CD4-positive, alpha-beta T cell treated with Interleukin-6 for 4 hours (primary cell): ENCODE data around the gene AHR.
"Not testable (repeated sequence)": the region's sequence is repeated elsewhere in the genome, so short reads cannot be mapped to it uniquely, and the experiment has no call there.

Experiments
- DNase-seq: peaks from one replicate; pipeline ENCODE4 v3.0.0-alpha.2; 2020; ENCODE audit warnings: mixed read lengths

The AHR gene

DNA sequence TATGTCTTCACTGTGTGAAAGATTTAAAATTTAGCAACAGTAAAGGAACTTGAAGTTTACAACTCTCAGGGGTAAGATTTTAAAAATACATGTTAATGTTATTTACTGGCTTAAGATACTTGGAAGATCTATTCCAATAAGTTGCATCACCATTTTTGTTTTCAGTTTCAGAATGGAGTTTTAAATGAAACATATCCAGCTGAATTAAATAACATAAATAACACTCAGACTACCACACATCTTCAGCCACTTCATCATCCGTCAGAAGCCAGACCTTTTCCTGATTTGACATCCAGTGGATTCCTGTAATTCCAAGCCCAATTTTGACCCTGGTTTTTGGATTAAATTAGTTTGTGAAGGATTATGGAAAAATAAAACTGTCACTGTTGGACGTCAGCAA lies 44.3 kb downstream of the AHR start:
- DNase-seq, result no peak

DNA sequence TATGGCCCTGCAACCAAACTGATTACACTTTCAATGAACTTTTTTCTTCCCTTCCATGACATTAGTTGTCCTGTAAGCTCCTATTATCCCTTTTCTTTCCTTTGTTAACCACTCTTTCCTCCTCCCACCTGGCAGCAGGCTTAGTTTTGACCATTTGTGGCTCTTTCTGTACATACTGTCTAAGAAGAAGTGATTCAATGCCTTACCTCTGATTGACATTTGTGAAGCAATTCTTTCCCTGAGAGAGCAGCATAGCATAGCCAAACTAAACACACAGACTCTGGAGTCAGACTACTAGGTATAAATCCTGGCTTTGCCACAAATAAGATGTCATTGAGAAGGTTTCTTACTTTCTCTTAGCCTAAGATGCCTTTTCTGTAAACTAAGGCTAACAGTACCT lies 48.9 kb downstream of the AHR start:
- no peak for DNase-seq

DNA sequence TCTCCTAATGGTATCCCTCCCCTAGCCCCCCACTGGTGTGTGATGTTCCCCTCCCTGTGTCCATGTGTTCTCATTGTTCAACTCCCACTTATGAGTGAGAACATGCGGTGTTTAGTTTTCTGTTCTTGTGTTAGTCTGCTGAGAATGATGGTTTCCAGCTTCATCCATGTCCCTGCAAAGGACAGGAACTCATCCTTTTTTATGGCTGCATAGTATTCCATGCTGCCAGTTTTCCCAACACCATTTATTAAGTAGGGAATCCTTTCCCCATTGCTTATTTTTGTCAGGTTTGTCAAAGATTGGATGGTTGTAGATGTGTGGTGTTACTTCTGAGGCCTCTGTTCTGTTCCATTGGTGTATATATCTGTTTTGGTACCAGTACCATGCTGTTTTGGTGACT lies 50.5 kb downstream of the AHR start:
- not testable (repeated sequence) for DNase-seq

DNA sequence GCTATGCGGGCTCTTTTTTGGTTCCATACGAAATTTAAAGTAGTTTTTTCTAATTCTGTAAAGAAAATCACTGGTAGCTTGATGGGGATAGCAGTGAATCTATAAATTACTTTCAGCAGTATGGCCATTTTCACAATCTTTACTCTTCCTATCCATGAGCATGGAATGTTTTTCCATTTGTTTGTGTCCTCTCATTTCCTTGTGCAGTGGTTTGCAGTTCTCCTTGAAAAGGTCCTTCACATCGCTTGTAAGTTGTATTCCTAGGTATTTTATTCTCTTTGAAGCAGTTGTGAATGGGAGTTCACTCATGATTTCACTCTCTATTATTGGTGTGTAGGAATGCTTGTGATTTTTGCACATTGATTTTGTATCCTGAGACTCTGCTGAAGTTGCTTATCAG lies 51.9 kb downstream of the AHR start:
- DNase-seq, result not testable (repeated sequence)

DNA sequence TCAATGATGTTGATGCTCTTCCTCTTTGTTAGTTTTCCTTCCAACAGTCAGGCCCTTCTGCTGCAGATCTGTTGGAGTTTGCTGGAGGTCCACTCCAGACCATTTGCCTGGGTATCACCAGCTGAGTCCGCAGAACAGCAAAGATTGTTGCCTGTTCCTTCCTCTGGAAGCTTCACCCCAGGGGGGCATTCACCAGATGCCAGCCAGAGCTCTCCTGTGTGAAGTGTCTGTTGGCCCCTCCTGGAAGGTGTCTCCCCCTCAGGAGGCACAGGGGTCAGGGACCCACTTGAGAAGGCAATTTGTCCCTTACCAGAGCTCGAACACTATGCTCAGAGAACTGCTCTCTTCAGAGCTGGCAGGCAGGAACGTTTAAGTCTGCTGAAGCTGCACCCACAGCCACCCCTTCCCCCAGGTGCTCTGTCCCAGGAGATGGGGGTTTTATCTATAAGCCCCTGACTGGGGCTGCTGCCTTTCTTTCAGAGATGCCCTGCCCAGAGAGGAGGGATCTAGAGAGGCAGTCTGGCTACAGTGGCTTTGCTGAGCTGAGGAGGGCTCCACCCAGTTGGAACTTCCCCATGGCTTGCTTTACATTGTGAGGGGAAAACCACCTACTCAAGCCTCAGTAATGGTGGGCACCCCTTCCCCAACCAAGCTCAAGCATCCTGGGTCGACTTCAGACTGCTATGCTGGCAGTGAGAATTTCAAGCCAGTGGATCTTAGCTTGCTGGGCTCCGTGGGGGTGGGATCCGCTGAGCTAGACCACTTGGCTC lies 55.4 kb downstream of the AHR start:
- DNase-seq, result not testable (repeated sequence)

- DNase-seq, result no peak
Measured at GRCh38 chr7:17354473-17354872, 56.0 kb downstream of the AHR start.

- no peak for DNase-seq
Measured at GRCh38 chr7:17355050-17355449, 56.6 kb downstream of the AHR start.

DNA sequence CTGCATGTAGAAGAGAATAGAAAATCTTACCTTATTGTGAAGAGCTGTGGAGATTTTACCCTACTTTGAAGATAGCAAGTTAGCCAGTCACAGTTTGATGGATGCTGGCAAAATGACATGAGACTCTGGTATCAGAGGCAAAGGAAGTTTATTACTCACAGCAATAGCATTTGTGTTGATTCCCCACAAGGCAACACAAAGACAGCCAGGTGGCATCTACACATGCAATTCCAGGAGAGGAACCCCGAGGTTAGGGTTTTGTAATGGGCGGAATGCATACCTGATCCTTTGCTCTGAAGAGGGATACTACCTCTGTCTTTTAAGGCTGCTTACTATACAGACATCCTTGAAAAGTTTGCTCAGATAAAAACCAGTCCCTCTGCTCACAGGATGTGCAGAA lies 59.5 kb downstream of the AHR start:
- no peak for DNase-seq

- DNase-seq, result no peak
Measured at GRCh38 chr7:17359610-17360009, 61.2 kb downstream of the AHR start.

GRCh38 chr7:17362439-17363105 lies 64.1 kb downstream of the AHR start:
- no peak for DNase-seq

- no peak for DNase-seq
Measured at GRCh38 chr7:17364671-17365070, 66.2 kb downstream of the AHR start.

- DNase-seq, result no peak
Measured at GRCh38 chr7:17365775-17366174, 67.3 kb downstream of the AHR start.

DNA sequence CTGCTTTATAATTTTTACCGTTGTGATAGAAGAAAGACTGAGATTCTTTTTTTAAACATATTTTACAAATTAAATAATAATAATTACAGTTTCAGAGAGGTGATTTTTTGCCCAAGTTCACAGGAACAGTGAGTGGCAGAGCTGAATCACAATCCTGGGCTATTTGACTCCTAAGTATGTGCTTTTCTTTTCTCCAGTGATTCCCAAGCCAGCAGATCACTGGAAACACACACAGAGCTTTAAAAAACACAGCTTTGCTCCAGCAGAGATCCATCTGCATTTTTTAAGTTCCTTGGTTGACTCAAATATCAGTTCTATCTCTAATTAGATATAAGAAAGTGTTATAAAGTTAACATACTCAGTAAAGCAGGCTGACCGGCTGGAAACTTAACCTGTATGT lies 69.0 kb downstream of the AHR start:
- no peak for DNase-seq

DNA sequence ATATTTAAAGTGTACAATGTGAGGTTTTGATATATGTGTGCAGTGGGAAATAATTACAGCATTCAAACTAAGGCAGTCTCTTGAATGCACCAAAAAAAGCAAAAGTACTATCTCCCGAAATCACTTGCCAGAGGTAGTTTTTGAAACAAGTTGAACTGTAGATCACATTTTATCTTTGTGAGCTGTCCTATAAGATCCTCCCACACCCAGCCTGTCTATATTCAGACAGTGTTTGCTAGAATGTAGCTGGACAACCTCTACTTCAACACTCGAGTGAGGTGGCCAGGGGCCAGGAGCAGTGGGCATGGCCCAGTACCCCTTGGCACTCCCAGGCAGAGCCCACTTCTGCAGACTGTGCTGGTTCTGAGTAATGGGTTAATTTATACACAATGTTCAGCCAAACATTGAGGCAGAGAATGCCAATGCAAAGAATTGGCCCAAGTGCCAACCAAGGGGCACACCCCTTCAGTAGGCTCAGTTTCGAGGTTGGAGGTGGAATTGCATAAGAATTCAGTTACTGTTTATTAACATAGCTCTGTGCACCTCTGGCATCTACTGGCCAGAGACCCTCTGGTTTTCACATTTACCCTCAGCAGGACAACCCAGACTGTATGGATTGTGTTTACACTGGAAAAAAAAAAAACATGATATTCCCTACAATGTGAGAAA lies 70.5 kb downstream of the AHR start:
- no peak for DNase-seq

GRCh38 chr7:17369691-17370426 lies 71.4 kb downstream of the AHR start:
- no peak for DNase-seq

GRCh38 chr7:17370901-17371585 lies 72.6 kb downstream of the AHR start:
- no peak for DNase-seq

DNA sequence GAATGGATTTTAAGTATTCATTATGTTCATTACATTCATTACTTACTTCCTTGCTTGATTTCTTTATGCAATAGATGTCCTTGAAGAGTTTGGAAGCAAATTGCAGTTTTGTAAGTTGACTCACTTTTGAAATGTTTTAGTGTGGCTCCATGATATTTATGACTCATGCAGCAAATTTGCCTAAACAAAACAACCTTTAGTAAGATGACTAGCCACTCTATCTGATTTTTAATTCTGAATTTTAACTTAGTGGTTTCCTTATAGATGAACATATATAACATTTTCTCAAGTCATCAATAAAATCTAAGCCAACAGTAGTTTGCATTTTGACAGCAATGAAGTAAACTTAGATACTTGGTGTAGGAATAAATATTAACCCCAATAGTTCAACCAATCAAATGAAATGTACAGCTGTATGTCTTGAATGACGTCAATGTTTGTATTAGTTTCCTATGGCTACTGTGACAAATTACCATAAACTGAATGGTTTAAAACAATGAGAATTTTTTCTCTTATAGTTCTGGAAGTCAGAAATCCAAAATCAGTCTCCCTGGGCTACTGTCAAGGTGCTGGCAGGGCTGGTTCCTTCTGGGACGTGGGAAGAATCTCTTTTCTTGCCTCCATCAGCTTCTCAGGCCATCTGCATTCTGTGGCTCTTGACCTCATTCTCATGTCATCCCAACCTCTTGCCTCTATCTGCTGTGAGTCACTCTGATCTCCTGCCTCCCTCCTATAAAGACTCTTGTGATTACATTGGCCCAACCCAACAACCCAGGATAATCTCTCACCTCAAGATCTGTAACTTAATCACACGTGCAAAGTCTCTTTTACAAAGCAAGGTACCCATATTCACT lies 73.4 kb downstream of the AHR start:
- no peak for DNase-seq

DNA sequence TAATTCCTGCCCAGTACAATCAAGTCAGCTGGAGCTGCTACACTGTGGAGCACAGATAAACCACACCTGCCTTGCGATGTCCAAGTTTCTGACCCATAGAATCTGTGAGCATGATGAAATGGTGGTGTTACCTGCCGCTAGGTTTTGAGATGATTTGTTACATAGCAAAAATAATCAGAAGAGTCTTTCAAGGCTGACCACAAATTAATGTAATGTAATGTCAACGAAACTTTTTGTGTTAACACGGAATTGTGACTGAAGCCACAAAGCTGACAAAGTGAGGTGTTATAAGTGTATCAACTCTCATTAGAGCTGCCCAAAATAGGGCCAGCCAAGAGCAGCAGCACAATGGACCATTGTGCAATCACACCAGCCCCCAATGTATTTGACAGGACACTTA lies 75.7 kb downstream of the AHR start:
- DNase-seq, result no peak

GRCh38 chr7:17374654-17375053 lies 76.2 kb downstream of the AHR start:
- DNase-seq, result no peak

GRCh38 chr7:17376595-17376994 lies 78.1 kb downstream of the AHR start:
- DNase-seq, result no peak

DNA sequence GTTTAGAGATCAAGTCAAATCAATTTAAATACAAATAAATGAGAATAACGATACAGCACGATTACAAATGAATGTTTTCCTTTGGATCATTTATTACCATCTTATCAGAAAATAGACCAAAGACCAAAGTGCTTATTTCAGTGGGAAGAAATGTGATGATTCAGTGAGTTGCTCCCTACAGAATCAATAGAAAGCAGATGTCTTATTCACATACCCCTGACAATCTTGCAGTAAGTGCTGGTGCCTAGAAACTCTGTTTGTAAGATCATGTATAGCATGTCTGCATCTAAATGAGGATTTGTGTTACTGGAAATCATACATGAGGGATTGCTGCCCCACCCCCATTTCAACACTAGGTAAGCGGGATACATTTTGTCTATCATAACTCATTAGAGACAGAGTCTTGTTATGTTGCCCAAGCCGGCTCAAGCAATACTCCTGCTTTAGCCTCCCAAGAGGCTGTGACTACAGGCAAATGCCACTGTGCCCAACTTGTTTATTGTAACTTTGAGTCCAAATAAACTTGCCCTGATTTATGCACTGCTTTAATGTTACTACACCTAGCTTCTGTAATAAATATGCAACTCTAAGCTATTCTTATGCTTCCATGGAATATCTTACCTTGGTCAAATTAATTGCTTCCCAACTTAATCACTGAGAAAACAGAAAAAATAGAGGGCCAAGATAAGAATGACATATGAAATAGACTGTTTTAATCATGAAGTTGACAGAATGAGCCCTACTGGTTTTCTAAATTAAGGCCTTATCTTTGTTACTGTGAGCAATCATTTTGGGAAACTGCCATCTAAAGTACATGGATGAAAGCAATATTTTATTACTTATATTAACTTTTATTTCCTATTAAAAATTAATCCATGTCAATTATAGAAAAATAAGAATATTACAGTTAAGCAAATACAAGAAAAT lies 82.5 kb downstream of the AHR start:
- DNase-seq, result no peak
